Kidney epithelial cell (primary cell): Measurements from ENCODE around the gene CTTN. TPM values are rescaled to one million over a fixed set of nuclear protein-coding genes. Genes with fewer than 3 reads are reported as not detected.

Experiments
- DNase-seq: peaks from one replicate; pipeline ENCODE4 v3.0.0-alpha.2; 2010; ENCODE audit warnings: low read depth
- H3K27me3 ChIP-seq: 2 replicates; pipeline ENCODE4 v1.6.0; 2011; ENCODE audit warnings: low read length; ENCODE audit not compliant: control insufficient read depth, insufficient read depth
- H3K36me3 ChIP-seq: 2 replicates; pipeline ENCODE4 v1.5.1; 2011; ENCODE audit warnings: low read length; ENCODE audit not compliant: control insufficient read depth, insufficient read depth
- H3K4me3 ChIP-seq: 2 replicates; pipeline ENCODE4 v1.5.1; 2011; ENCODE audit warnings: low read depth, mild to moderate bottlenecking, control low read depth, low read length
- CTCF ChIP-seq: IDR thresholded peaks from 2 replicates; pipeline ENCODE4 v1.5.1; 2011; ENCODE audit warnings: mild to moderate bottlenecking, moderate library complexity, low read length, control low read depth, inconsistent platforms; ENCODE audit not compliant: insufficient read depth, poor library complexity, severe bottlenecking
- total RNA-seq: library from RNA; depleted of rRNA; stranded (reverse); fragments of >200 nt; gene quantifications from 2 replicates; pipeline ENCODE4 v1.2.3, GENCODE V29; 2015

The CTTN gene
- total RNA-seq, 1 donor from 2014 or later = 296 TPM

GRCh38 chr11:70423523-70424505 is 25.5 kb downstream of the CTTN start:
- DNase-seq = peak; percentile 87
- TF ChIP-seq CTCF = no peak
- Histone ChIP-seq H3K36me3 (peaks cover 6% of the 10 kb centered on the region), H3K4me3 (no peak overlapping the region), H3K27me3 (no peaks in the 10 kb centered on the region)

GRCh38 chr11:70424765-70425344 is 26.5 kb downstream of the CTTN start:
- no peak overlapping the region for H3K4me3 ChIP-seq
- DNase-seq = no peak
- no peak for TF ChIP-seq CTCF
- H3K36me3 ChIP-seq = peaks cover 8% of the 10 kb centered on the region
- no peaks in the 10 kb centered on the region for H3K27me3 ChIP-seq

GRCh38 chr11:70427436-70427835 is 29.1 kb downstream of the CTTN start:
- Histone ChIP-seq H3K36me3 (peaks cover 9% of the 10 kb centered on the region), H3K4me3 (no peak overlapping the region), H3K27me3 (no peaks in the 10 kb centered on the region)
- no peak for TF ChIP-seq CTCF
- no peak for DNase-seq

- H3K36me3 ChIP-seq = peaks cover 14% of the 10 kb centered on the region
- no peak for TF ChIP-seq CTCF
- no peak for DNase-seq
Observed at GRCh38 chr11:70428701-70429427, 30.5 kb downstream of the CTTN start.

GRCh38 chr11:70429428-70429705 is 31.0 kb downstream of the CTTN start:
- H3K4me3 ChIP-seq = no peak overlapping the region
- no peaks in the 10 kb centered on the region for H3K27me3 ChIP-seq
- no peak for DNase-seq
- no peak for TF ChIP-seq CTCF
- H3K36me3 ChIP-seq = peaks cover 14% of the 10 kb centered on the region

More at GRCh38 chr11:70428701-70429427, 30.5 kb downstream of the CTTN start:
- Histone ChIP-seq H3K4me3 (no peak overlapping the region), H3K27me3 (no peaks in the 10 kb centered on the region)
